GM10266 (cell line): ENCODE measurements around the gene ZDHHC15.

Experiments
- DNase-seq: peaks from one replicate; pipeline ENCODE4 v3.0.0; 2012; ENCODE audit errors: extremely low spot score
- CTCF ChIP-seq: IDR thresholded peaks from 2 replicates; pipeline ENCODE4 v1.5.1; 2012; ENCODE audit warnings: mild to moderate bottlenecking, low read depth; ENCODE audit not compliant: control insufficient read depth, insufficient read depth; ENCODE audit errors: missing control alignments

Gene ZDHHC15

GRCh38 chrX:75327607-75328006, 195.2 kb downstream of the ZDHHC15 start:
- TF ChIP-seq CTCF = no peak
- DNase-seq = no peak
